Mesenchymal stem cell (in vitro differentiated cells and primary cell): ENCODE data around the gene RNF223.
A peak's percentile ranks its signal among the peaks of the same experiment; 100 is the strongest.

Experiments
- DNase-seq: peaks from one replicate; pipeline ENCODE4 v3.0.0-alpha.2; 2013
- H2AFZ ChIP-seq: one replicate; pipeline ENCODE4 v1.6.1; 2013; ENCODE audit warnings: low read depth, mild to moderate bottlenecking, control low read depth, inconsistent platforms, low read length, moderate library complexity
- H2AK5ac ChIP-seq: 2 replicates; pipeline ENCODE4 v1.6.1; 2013; ENCODE audit warnings: low read length, moderate library complexity, mild to moderate bottlenecking, inconsistent platforms; ENCODE audit not compliant: severe bottlenecking
- H2BK120ac ChIP-seq: one replicate; pipeline ENCODE4 v1.6.1; 2013; ENCODE audit warnings: low read depth, mild to moderate bottlenecking, inconsistent platforms, low read length, moderate library complexity
- H2BK12ac ChIP-seq, 2 experiments: one replicate each; pipeline ENCODE4 v1.6.1; 2013; ENCODE audit warnings: inconsistent platforms in 2 of 2, low read length in 2 of 2, mild to moderate bottlenecking in 2 of 2, moderate library complexity in 2 of 2, control low read depth in 1 of 2
- H2BK15ac ChIP-seq: one replicate; pipeline ENCODE4 v1.6.1; 2013; ENCODE audit warnings: mild to moderate bottlenecking, low read depth, inconsistent platforms; ENCODE audit not compliant: poor library complexity, severe bottlenecking
- H2BK5ac ChIP-seq: 2 replicates; pipeline ENCODE4 v1.6.1; 2013; ENCODE audit warnings: low read depth, mild to moderate bottlenecking, low read length, control low read depth, inconsistent platforms; ENCODE audit not compliant: poor library complexity, severe bottlenecking
- H3K14ac ChIP-seq, 2 experiments: one replicate each; pipeline ENCODE4 v1.6.1; 2013; ENCODE audit warnings: inconsistent platforms in 2 of 2, low read length in 2 of 2, control low read depth in 1 of 2, mild to moderate bottlenecking in 1 of 2, moderate library complexity in 1 of 2
- H3K18ac ChIP-seq, 2 experiments: one replicate each; pipeline ENCODE4 v1.6.1; 2013; ENCODE audit warnings: inconsistent platforms in 2 of 2, low read length in 2 of 2, control low read depth in 1 of 2, low read depth in 1 of 2, mild to moderate bottlenecking in 1 of 2
- H3K23ac ChIP-seq, 2 experiments: one replicate each; pipeline ENCODE4 v1.6.1; 2013; ENCODE audit warnings: inconsistent platforms in 2 of 2, low read length in 2 of 2, mild to moderate bottlenecking in 2 of 2, moderate library complexity in 2 of 2, control low read depth in 1 of 2
- H3K27ac ChIP-seq: 2 replicates; pipeline ENCODE4 v1.5.1; 2013; ENCODE audit warnings: mild to moderate bottlenecking, moderate library complexity, low read length, control low read depth, inconsistent platforms; ENCODE audit not compliant: poor library complexity, severe bottlenecking
- H3K27me3 ChIP-seq, 2 experiments: 2 replicates each; pipeline versions ENCODE4 v1.6.1 to v1.7.0; 2013; ENCODE audit warnings: low read length in 2 of 2, mild to moderate bottlenecking in 2 of 2, moderate library complexity in 2 of 2, control low read depth in 1 of 2, inconsistent platforms in 1 of 2; ENCODE audit not compliant: control insufficient read depth in 1 of 2, insufficient read depth in 1 of 2
- H3K36me3 ChIP-seq, 2 experiments: 2 replicates each; pipeline versions ENCODE4 v1.6.1 to v1.7.0; 2013; ENCODE audit warnings: low read length in 2 of 2, control low read depth in 1 of 2, inconsistent platforms in 1 of 2, low read depth in 1 of 2, mild to moderate bottlenecking in 1 of 2; ENCODE audit not compliant: insufficient read depth in 2 of 2, control insufficient read depth in 1 of 2
- H3K4ac ChIP-seq, 2 experiments: one replicate each; pipeline ENCODE4 v1.6.1; 2013; ENCODE audit warnings: inconsistent platforms in 2 of 2, low read length in 2 of 2, mild to moderate bottlenecking in 2 of 2, moderate library complexity in 2 of 2, control low read depth in 1 of 2, low read depth in 1 of 2
- H3K4me1 ChIP-seq: 2 replicates; pipeline ENCODE4 v1.6.1; 2013; ENCODE audit warnings: low read depth, low read length, control low read depth; ENCODE audit not compliant: control insufficient read depth, insufficient read depth
- H3K4me2 ChIP-seq: 2 replicates; pipeline ENCODE4 v1.6.1; 2013; ENCODE audit warnings: low read length, mild to moderate bottlenecking, inconsistent platforms; ENCODE audit not compliant: poor library complexity, severe bottlenecking
- H3K4me3 ChIP-seq, 2 experiments: 2 replicates each; pipeline versions ENCODE4 v1.5.1 to v1.7.0; 2013; ENCODE audit warnings: low read length in 2 of 2, mild to moderate bottlenecking in 2 of 2, control low read depth in 1 of 2, low read depth in 1 of 2; ENCODE audit not compliant: insufficient read depth in 1 of 2
- H3K79me1 ChIP-seq: replicated peaks from 2 replicates; pipeline ENCODE4 v1.6.1; 2013; ENCODE audit warnings: mild to moderate bottlenecking, control low read depth, low read length, inconsistent platforms; ENCODE audit not compliant: poor library complexity, severe bottlenecking
- H3K9ac ChIP-seq: 2 replicates; pipeline ENCODE4 v1.7.0; 2013; ENCODE audit warnings: mild to moderate bottlenecking, low read length, moderate library complexity
- H3K9me3 ChIP-seq: 2 replicates; pipeline ENCODE4 v1.7.0; 2013; ENCODE audit warnings: mild to moderate bottlenecking, low read length; ENCODE audit not compliant: control insufficient read depth
- H4K8ac ChIP-seq: one replicate; pipeline ENCODE4 v1.6.1; 2013; ENCODE audit warnings: inconsistent platforms, mild to moderate bottlenecking, low read length, moderate library complexity
- H4K91ac ChIP-seq: one replicate; pipeline ENCODE4 v1.6.1; 2013; ENCODE audit warnings: mild to moderate bottlenecking, low read length, inconsistent platforms
- WGBS: methylation state at CpG from one replicate; pipeline ENCODE4 v1.1.7; 2013; ENCODE audit warnings: mixed read lengths; 5-methylcytosine and 5-hydroxymethylcytosine counted together

The RNF223 gene

GRCh38 chr1:1083416-1084371 is 9.6 kb upstream of the RNF223 start:
- Histone ChIP-seq H3K14ac (no peak overlapping the region), H3K4ac (no peak overlapping the region), H2BK120ac (no peak overlapping the region), H2BK5ac (no peak overlapping the region), H3K18ac (no peak overlapping the region), H4K91ac (no peak overlapping the region), H2BK12ac (no peak overlapping the region), H2BK15ac (no peak overlapping the region), H3K27me3 (peaks cover 0 to 10% of the 10 kb centered on the region in 2 experiments), H3K4me1 (peaks cover 16% of the 10 kb centered on the region), H3K79me1 (no peaks in the 10 kb centered on the region), H3K9me3 (no peaks in the 10 kb centered on the region), H4K8ac (no peak overlapping the region), H3K36me3 (peaks cover 0 to 61% of the 10 kb centered on the region in 2 experiments), H2AK5ac (no peak overlapping the region), H2AFZ (no peak overlapping the region), H3K27ac (no peak overlapping the region), H3K4me3 (no peak overlapping the region), H3K23ac (no peak overlapping the region), H3K4me2 (no peak overlapping the region), H3K9ac (no peak overlapping the region)
- 96% methylated on average over 43 of the region's 43 CpGs for WGBS
- DNase-seq = no peak

GRCh38 chr1:1082776-1083415 is 8.8 kb upstream of the RNF223 start:
- Histone ChIP-seq H2BK5ac (no peak overlapping the region), H3K4me2 (no peak overlapping the region), H3K9me3 (no peaks in the 10 kb centered on the region), H2BK12ac (no peak overlapping the region), H3K79me1 (no peaks in the 10 kb centered on the region), H3K4me3 (no peak overlapping the region), H2AFZ (no peak overlapping the region), H3K9ac (no peak overlapping the region), H3K4me1 (peaks cover 16% of the 10 kb centered on the region), H3K27ac (no peak overlapping the region), H3K18ac (no peak overlapping the region), H3K4ac (no peak overlapping the region), H4K91ac (no peak overlapping the region), H3K14ac (no peak overlapping the region), H3K36me3 (peaks cover 0 to 57% of the 10 kb centered on the region in 2 experiments), H4K8ac (no peak overlapping the region), H3K23ac (no peak overlapping the region), H2BK15ac (no peak overlapping the region), H3K27me3 (peaks cover 0 to 10% of the 10 kb centered on the region in 2 experiments), H2AK5ac (no peak overlapping the region), H2BK120ac (no peak overlapping the region)
- WGBS = 95% methylated on average over 40 of the region's 40 CpGs
- no peak for DNase-seq

DNA sequence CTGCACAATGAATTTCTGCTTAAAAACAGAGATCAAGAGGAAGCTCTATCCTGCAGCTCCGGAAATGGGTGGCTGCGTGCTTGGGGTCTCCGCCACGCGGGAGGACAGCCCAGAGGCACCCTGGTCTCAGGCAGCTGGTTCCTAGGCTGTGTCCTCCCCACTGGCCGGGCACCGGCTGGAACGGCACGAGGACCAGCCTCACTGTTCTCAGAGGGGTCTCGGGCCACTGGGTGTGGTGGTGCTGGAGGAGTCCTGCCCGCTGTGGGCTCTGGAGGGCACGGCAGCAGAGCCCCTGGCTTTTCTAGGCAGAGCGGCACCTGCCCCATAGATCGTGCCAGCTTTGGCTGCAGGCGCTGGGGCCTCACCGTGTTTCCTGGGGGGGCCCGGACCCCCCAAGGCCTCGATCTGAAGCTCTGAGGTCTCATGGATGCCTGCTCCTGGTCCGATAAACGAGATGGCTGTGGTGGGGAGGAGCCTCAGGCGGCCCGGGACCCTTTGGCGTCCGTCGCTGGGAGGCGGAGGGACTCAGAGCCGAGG is 8.2 kb upstream of the RNF223 start:
- Histone ChIP-seq H2BK5ac (no peak overlapping the region), H3K4me2 (no peak overlapping the region), H3K9ac (no peak overlapping the region), H2BK120ac (no peak overlapping the region), H3K23ac (no peak overlapping the region), H3K4me3 (no peak overlapping the region), H2BK12ac (no peak overlapping the region), H3K36me3 (peaks cover 0 to 54% of the 10 kb centered on the region in 2 experiments), H4K91ac (peak overlapping the region; percentile 18), H3K9me3 (no peaks in the 10 kb centered on the region), H3K18ac (no peak overlapping the region), H2AK5ac (no peak overlapping the region), H3K4ac (no peak overlapping the region), H3K27ac (no peak overlapping the region), H4K8ac (no peak overlapping the region), H3K79me1 (no peaks in the 10 kb centered on the region), H3K14ac (no peak overlapping the region), H3K4me1 (peaks cover 16% of the 10 kb centered on the region), H2BK15ac (no peak overlapping the region), H2AFZ (no peak overlapping the region), H3K27me3 (peaks cover 0 to 10% of the 10 kb centered on the region in 2 experiments)
- DNase-seq = no peak
- 97% methylated on average over 27 of the region's 27 CpGs for WGBS
